Immature natural killer cell (primary cell): ENCODE measurements around the gene APOBEC4. TPM values are rescaled to one million over a fixed set of nuclear protein-coding genes. Genes with fewer than 3 reads are reported as not detected.

Experiments used
- DNase-seq, 3 donors: peaks; one replicate each; pipeline ENCODE4 v3.0.0; 2022; ENCODE audit warnings: mixed read lengths in 1 of 3
- H3K27ac Mint-ChIP-seq, 6 donors: one replicate each; pipeline ENCODE4 v1.8.0; 2020; ENCODE audit warnings: mixed read lengths in 6 of 6, mild to moderate bottlenecking in 5 of 6, inconsistent platforms in 4 of 6, moderate library complexity in 3 of 6
- H3K27me3 Mint-ChIP-seq, 3 donors: one replicate each; pipeline ENCODE4 v1.8.0; 2020 to 2021; ENCODE audit warnings: low read depth in 3 of 3, mild to moderate bottlenecking in 3 of 3, mixed read lengths in 3 of 3, moderate library complexity in 3 of 3, inconsistent platforms in 1 of 3
- H3K36me3 Mint-ChIP-seq, 3 donors: one replicate each; pipeline ENCODE4 v1.8.0; 2020; ENCODE audit warnings: mixed read lengths in 3 of 3, inconsistent platforms in 2 of 3, mild to moderate bottlenecking in 2 of 3
- H3K4me1 Mint-ChIP-seq, 2 donors: one replicate each; pipeline ENCODE4 v1.8.0; 2020; ENCODE audit warnings: inconsistent platforms in 2 of 2, mild to moderate bottlenecking in 2 of 2, mixed read lengths in 2 of 2, moderate library complexity in 1 of 2
- H3K4me3 Mint-ChIP-seq, 5 donors: one replicate each; pipeline ENCODE4 v1.8.0; 2020; ENCODE audit warnings: mild to moderate bottlenecking in 5 of 5, mixed read lengths in 5 of 5, inconsistent platforms in 3 of 5, moderate library complexity in 3 of 5
- H3K9me3 Mint-ChIP-seq, 6 donors: one replicate each; pipeline ENCODE4 v1.8.0; 2020; ENCODE audit warnings: mild to moderate bottlenecking in 6 of 6, mixed read lengths in 6 of 6, inconsistent platforms in 4 of 6, moderate library complexity in 3 of 6
- polyA plus RNA-seq, 3 donors: library from polyadenylated mRNA; unstranded; fragments of 300-500 nt; fragmentation: Illumina TruSeq; gene quantifications; one replicate each; pipeline ENCODE4 v1.2.3, GENCODE V29; 2021

Gene APOBEC4
- polyA plus RNA-seq, 3 donors from 2014 or later = not detected

DNA sequence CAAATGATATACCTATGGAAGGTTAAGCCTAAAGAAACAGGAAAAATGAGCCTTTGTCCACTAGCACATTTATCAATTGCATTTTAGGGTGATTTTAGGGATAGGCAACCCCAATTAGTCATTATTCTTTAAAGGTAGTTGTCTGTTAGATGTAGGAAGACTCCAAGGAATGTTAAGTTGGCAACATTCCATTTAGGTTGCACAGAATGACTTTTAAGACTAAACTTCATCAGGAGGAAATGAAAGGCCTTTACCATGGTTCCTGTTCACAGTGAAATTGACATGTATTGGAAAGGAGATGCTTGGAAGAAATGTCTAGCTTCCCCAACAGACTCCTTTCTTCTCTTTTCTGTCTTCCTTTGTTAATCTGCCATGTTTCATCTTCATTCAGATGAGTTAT, 1.6 kb upstream of the APOBEC4 start:
- Mint-ChIP-seq H3K27me3 (peaks cover 0 to 5% (median 0%) of the 10 kb centered on the region in 3 donors), H3K27ac (no peak overlapping the region), H3K4me1 (peaks cover 0 to 4% of the 10 kb centered on the region in 2 donors), H3K9me3 (peaks cover 0 to 2% (median 0%) of the 10 kb centered on the region in 6 donors), H3K4me3 (no peak overlapping the region), H3K36me3 (no peaks in the 10 kb centered on the region)
- DNase-seq = no peak

DNA sequence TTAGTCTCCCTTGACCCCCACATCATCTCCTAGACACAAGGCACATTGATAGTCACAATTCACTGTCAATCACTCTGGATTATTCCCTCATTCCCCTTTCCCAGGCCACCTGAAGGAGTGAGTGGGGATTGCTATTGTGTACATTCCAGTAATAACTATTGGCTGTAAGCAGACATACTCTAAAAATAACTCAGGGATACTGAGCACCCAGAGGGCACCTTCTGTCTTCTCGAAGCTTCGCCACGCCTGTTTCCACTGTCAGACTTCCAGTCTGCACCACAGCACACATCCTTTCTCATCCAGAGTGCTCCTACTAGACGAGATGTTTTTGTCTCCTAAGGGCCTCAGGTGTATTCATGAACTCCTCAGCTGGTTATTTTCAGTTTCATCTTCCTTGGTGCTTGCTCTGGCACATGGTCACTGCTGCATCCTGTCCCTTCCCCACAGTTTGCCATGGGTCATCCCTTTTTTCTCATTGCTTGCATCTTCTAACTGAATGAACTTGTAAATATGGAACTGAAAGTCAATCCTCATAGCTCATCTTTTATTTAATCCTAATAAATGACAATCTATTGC, 848 bp upstream of the APOBEC4 start:
- no peaks in the 10 kb centered on the region for H3K36me3 Mint-ChIP-seq
- H3K4me1 Mint-ChIP-seq = peaks cover 0 to 4% of the 10 kb centered on the region in 2 donors
- no peak for DNase-seq
- peaks cover 0 to 5% (median 0%) of the 10 kb centered on the region in 3 donors for H3K27me3 Mint-ChIP-seq
- H3K4me3 Mint-ChIP-seq = no peak overlapping the region
- H3K27ac Mint-ChIP-seq = no peak overlapping the region
- H3K9me3 Mint-ChIP-seq = no peaks in the 10 kb centered on the region

DNA sequence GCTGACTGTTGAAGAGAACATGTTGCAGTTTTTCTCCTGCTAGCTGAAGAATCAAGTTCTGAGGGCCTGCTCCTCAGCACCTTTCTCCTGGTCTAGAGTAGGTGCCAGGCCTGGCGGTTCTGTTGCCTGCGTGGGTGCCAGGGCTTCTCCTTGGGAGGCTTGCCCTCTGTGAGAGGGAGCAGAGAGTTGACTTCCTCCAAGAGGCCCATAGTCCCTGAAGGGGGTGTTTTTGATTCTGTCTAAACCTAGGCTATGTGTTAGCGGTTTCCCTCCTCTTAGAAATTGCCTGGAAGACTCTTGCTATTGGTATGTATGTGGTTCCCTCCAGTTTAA, 312 bp upstream of the APOBEC4 start:
- Mint-ChIP-seq H3K4me1 (peaks cover 0 to 4% of the 10 kb centered on the region in 2 donors), H3K27me3 (peaks cover 0 to 5% (median 2%) of the 10 kb centered on the region in 3 donors), H3K27ac (no peak overlapping the region), H3K36me3 (no peaks in the 10 kb centered on the region), H3K4me3 (no peak overlapping the region), H3K9me3 (no peaks in the 10 kb centered on the region)
- no peak for DNase-seq

DNA sequence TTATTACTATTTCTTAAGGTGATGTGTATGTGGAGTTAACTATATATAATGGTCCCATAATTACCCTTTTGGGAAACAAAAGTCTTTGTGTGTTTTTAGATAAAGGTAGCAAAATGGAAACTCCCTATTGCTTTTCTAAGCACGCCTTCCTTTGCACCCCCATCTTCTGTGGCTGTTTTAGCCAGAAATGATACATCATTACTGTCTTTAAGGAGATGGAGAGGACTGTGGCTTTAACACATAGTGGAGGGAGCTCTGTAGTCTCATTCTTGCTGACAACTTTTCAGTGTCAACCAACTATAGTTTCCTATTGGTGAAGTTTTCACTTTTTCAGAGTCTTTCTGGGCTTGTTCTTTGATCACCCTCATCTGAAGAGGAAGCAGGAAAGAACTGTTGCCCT, 1.0 kb downstream of the APOBEC4 start:
- Mint-ChIP-seq H3K27ac (peak overlapping the region in 1 of 6 donors; percentile 18), H3K9me3 (no peaks in the 10 kb centered on the region), H3K36me3 (no peaks in the 10 kb centered on the region), H3K4me3 (no peak overlapping the region), H3K27me3 (peaks cover 0 to 9% (median 5%) of the 10 kb centered on the region in 3 donors), H3K4me1 (peaks cover 0 to 4% of the 10 kb centered on the region in 2 donors)
- no peak for DNase-seq

DNA sequence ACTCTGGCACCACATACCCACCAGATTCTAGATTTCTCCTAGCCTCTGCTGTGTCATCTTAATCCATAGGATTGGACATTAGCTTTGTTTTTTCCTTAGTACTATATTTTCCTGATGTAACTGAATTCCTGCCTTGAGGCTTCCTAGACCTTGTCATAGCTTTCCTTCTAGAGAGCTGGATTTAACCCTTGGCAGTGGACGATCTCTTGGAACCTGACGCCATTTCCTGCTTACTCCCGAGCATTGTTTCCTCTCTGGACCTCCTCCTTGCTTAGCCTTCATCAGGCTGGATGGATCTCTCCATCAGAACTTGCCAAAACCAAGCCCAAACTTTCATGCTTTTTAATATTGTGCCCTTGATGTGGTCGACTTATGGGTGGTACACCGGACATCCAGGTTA, 1.5 kb downstream of the APOBEC4 start:
- no peak overlapping the region for H3K27ac Mint-ChIP-seq
- DNase-seq = no peak
- peaks cover 0 to 4% of the 10 kb centered on the region in 2 donors for H3K4me1 Mint-ChIP-seq
- H3K4me3 Mint-ChIP-seq = no peak overlapping the region
- no peaks in the 10 kb centered on the region for H3K9me3 Mint-ChIP-seq
- no peaks in the 10 kb centered on the region for H3K36me3 Mint-ChIP-seq
- peaks cover 0 to 9% (median 7%) of the 10 kb centered on the region in 3 donors for H3K27me3 Mint-ChIP-seq

DNA sequence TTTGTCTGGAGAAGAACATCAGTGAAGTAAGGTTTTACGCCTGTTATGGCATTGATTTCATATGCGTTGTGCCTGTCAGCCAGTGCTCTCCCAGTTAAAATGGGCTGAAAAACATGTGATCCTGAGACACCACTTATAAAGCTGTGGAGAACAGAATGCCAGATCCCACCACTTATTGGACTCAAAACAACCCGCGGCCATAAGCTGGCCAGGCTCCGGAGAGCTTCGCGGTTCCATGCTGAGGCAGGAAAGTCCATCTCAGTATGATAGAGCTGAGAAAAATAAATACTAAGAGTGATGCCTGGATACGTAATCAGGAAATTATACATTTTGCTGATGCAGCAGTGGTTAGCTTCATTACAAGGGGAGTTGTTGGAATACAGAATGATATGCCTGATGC, 5.1 kb downstream of the APOBEC4 start:
- Mint-ChIP-seq H3K36me3 (no peaks in the 10 kb centered on the region), H3K9me3 (peaks cover 0 to 2% (median 0%) of the 10 kb centered on the region in 6 donors), H3K27me3 (peaks cover 4 to 11% (median 11%) of the 10 kb centered on the region in 3 donors), H3K4me1 (no peaks in the 10 kb centered on the region), H3K4me3 (no peak overlapping the region), H3K27ac (no peak overlapping the region)
- no peak for DNase-seq

DNA sequence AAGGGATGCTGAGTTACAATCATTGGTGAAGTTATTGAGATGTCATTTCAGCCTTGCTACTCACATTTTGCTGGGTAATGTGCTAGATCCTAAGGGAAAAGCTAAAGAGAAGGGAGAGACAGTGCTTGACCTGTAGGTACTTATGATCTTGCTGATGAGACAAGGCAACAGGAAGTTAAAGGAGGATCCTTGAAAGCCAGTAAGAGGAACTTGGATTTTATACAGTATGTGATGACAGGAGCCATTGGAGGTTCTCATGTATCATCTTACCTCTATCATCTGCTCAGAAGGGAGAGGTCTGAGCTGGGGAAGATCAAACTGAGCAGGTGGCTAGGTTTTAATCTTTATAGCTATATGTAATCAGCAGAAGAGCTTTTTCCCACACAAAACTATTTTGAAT, 6.3 kb downstream of the APOBEC4 start:
- Mint-ChIP-seq H3K27me3 (peaks cover 4 to 11% (median 10%) of the 10 kb centered on the region in 3 donors), H3K36me3 (no peaks in the 10 kb centered on the region), H3K9me3 (peaks cover 0 to 2% (median 0%) of the 10 kb centered on the region in 6 donors), H3K27ac (no peak overlapping the region), H3K4me3 (no peak overlapping the region), H3K4me1 (no peaks in the 10 kb centered on the region)
- no peak for DNase-seq

DNA sequence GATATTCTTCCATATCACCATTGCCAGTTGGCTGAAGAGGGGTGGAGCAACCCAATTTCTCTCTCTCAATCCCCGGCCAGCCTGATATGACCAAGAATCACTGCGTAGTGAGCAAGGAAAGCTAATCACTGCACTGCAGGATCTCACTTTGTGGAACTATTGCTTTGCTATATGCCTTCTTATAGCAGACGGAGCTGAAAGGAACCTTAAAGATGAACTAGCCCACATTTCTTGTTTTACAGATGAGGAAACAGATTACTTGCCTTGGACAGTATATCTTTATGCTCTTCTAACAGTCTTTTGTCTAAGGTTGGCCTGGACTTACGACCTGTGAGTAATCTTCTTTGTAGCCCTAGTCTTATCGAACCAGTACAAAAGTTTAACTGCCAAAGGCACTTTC, 7.6 kb downstream of the APOBEC4 start:
- no peak for DNase-seq
- Mint-ChIP-seq H3K4me3 (no peak overlapping the region), H3K27ac (no peak overlapping the region), H3K4me1 (no peaks in the 10 kb centered on the region), H3K27me3 (peaks cover 4 to 13% (median 8%) of the 10 kb centered on the region in 3 donors), H3K36me3 (no peaks in the 10 kb centered on the region), H3K9me3 (peaks cover 0 to 2% (median 0%) of the 10 kb centered on the region in 6 donors)

DNA sequence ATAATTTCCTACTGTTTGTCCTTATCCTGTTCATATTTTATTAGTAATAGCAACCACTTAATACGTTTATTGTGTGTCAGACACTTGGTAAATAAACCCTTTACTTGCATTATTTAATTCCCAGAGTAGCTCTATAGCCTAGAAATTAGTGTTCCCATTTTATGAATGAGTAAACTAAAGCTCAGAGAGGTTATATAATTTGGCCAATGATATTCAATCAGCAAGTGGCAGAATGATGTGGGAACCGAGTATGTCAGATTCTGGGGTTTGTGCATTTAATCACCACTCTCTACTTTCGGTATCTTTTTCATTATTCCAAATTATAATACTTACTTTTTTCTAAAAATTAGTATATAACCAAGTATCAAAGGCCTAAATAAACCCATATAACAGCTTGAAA, 10.9 kb downstream of the APOBEC4 start:
- H3K36me3 Mint-ChIP-seq = no peaks in the 10 kb centered on the region
- H3K27me3 Mint-ChIP-seq = peaks cover 4 to 8% (median 6%) of the 10 kb centered on the region in 3 donors
- H3K27ac Mint-ChIP-seq = no peak overlapping the region
- H3K9me3 Mint-ChIP-seq = peaks cover 0 to 2% (median 0%) of the 10 kb centered on the region in 6 donors
- no peak for DNase-seq
- no peaks in the 10 kb centered on the region for H3K4me1 Mint-ChIP-seq
- H3K4me3 Mint-ChIP-seq = no peak overlapping the region

DNA sequence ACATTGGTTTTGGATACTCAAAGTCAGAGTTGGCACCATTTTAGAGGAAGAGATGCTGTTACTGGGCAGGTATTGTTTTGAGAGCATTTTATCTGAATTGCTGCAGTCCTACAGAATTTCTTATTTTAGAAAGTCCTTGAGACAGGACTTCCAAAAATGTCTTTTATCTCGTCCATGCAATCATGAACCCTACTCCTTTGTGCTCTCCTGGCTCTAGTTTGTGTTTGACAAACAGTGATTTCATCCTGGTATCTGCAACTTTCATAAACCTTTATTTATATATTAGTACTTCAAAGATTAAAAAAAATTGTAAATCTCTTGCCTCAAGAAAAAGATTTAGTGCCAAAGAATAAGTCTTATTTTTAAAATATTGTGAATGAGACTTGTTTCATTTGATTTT, 12.9 kb downstream of the APOBEC4 start:
- peaks cover 9 to 15% (median 12%) of the 10 kb centered on the region in 3 donors for H3K27me3 Mint-ChIP-seq
- H3K9me3 Mint-ChIP-seq = no peaks in the 10 kb centered on the region
- H3K4me1 Mint-ChIP-seq = peaks cover 11 to 15% of the 10 kb centered on the region in 2 donors
- no peaks in the 10 kb centered on the region for H3K36me3 Mint-ChIP-seq
- H3K4me3 Mint-ChIP-seq = no peak overlapping the region
- DNase-seq = no peak
- no peak overlapping the region for H3K27ac Mint-ChIP-seq

DNA sequence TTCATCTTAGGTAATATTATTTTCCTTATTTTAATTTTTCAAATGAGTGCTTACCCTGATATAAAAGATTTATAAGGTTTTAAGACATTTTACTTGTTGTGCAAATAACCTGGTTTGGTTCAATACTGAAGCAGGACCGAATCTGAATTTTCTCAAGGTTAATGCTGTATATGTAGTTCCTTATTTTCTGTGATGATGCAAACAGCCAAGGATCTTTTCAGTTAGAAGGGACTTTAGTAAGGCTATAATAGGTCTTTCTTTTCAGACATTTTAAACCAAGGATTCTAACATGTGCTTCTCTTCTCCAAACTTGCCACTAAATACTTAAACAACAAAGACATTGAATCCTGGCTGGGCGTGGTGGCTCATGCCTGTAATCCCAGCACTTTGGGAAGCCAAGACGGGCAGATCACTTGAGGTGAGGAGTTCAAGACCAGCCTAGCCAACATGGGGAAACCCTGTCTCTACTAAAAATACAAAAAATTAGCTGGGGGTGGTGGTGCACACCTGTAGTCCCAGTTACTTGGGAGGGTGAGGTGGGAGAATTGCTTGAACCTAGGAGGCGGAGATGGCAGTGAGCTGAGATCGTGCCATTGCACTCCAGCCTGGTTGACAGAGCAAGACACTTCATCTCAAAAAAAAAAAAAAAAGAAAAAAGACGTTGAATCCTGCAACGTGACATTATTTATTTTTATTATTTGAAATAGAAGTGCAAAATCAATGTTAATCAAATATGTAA, 14.3 kb downstream of the APOBEC4 start:
- Mint-ChIP-seq H3K9me3 (no peaks in the 10 kb centered on the region), H3K36me3 (no peaks in the 10 kb centered on the region), H3K27me3 (peaks cover 9 to 19% (median 15%) of the 10 kb centered on the region in 3 donors), H3K4me1 (peaks cover 22 to 27% of the 10 kb centered on the region in 2 donors), H3K4me3 (no peak overlapping the region), H3K27ac (no peak overlapping the region)
- no peak for DNase-seq

DNA sequence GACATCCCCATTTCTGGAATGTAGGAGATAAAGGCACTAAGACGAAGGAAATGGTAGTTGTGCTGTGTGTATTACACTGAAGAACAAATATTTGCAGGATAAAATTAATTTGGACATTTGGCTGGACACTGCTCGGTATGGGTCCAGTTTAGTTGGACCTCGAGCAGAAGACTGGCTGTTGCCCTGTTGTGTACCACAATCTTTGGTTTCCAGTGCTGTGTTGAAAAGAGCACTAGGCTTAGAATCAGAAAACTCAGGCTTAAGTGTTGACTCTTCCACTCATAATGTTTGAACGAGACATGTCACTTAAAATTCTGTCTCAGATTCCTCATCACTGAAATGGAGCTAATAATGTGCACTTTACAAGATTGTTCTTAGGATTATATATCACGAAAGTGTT, 16.3 kb downstream of the APOBEC4 start:
- peaks cover 41 to 47% of the 10 kb centered on the region in 2 donors for H3K4me1 Mint-ChIP-seq
- H3K27ac Mint-ChIP-seq = peak overlapping the region in 4 of 6 donors; percentile 5 to 100 (median 96)
- H3K4me3 Mint-ChIP-seq = peak overlapping the region; percentile 98 to 100 (median 100)
- DNase-seq = no peak
- peaks cover 0 to 1% (median 0%) of the 10 kb centered on the region in 3 donors for H3K36me3 Mint-ChIP-seq
- H3K9me3 Mint-ChIP-seq = no peaks in the 10 kb centered on the region
- H3K27me3 Mint-ChIP-seq = peaks cover 9 to 19% (median 15%) of the 10 kb centered on the region in 3 donors

DNA sequence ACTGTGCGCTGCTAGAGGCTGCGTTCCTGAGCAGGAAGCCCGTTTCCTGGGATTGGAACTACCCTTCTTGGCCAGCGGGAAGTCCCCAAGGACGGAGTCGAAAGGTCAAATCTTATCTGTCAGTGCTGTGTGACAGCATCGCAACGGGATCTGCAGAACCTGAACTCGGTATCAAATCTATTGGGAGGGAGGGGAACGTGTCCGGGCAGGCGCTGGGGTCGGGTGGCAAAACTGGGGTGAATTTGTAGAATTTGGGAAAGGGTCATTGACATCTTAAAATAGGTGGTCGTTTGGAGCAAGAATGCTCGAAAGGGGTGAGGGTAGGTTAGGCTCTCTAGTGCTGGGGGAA, 16.8 kb downstream of the APOBEC4 start:
- Mint-ChIP-seq H3K4me3 (peak overlapping the region; percentile 98 to 100 (median 100)), H3K4me1 (peaks cover 44 to 52% of the 10 kb centered on the region in 2 donors), H3K9me3 (no peaks in the 10 kb centered on the region), H3K36me3 (peaks cover 0 to 4% (median 0%) of the 10 kb centered on the region in 3 donors), H3K27me3 (peaks cover 9 to 19% (median 13%) of the 10 kb centered on the region in 3 donors), H3K27ac (peak overlapping the region; percentile 88 to 100 (median 98))
- no peak for DNase-seq

DNA sequence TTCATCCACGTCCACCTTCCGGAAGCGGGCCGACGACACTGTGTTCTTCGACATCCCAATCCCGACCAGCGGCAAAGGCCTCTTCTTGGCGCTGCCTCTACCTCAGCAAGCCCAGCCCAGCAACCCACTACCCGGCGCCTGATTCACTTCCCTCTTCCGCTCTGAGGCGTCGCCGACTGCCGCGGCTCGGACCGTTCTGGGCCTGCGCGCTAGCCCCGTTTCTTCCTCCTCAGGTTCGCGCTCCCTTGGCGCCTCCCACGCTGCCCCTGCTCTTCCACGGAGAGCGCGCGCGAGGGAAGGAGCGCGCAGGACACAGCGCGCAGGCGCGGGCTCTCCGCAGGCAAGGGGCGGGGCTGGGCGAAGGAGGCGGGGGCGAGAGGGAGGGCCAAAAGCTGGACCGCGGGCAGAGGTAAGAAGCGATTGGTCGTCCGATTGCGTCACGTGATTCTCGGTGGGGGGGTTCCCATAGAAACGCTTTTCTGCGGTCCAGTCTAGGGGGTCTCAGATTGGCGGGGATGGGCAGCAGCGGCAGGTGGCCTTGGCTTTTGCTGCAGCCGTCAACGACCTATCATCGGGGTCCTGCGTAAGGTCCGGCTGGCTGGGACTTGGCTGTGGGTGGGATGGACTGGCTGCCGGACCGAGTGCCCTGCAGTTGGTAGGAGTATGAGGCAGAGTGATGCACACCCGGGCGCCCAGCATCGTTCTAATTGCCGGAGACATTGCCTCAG, 17.3 kb downstream of the APOBEC4 start, which contains the start of gene ARPC5:
Gene ARPC5, minus strand, starts transcription at position 178 of the 728 bp plus-strand sequence. Its CDS starts 124 bp downstream, at position 54.
- Mint-ChIP-seq H3K9me3 (no peaks in the 10 kb centered on the region), H3K4me1 (peaks cover 47 to 57% of the 10 kb centered on the region in 2 donors), H3K36me3 (peaks cover 3 to 6% (median 3%) of the 10 kb centered on the region in 3 donors), H3K27ac (peak within 1 kb of the TSS; percentile 95 to 100 (median 98)), H3K4me3 (peak within 1 kb of the TSS; percentile 98 to 100 (median 100)), H3K27me3 (peaks cover 9 to 19% (median 13%) of the 10 kb centered on the region in 3 donors)
- DNase-seq = peak; percentile 94 to 95 (median 95)
